K562 (cell line): Measurements from ENCODE around the gene PLXNB2. TPM values are rescaled to one million over a fixed set of nuclear protein-coding genes. Genes with fewer than 3 reads are reported as not detected.
A peak's percentile ranks its signal among the peaks of the same experiment; 100 is the strongest.

Experiments used
- CHD7 ChIP-seq: fragments of 200-600 bp; sonication (generic); IDR thresholded peaks from one replicate; pipeline ENCODE4 v1.6.1; 2012; ENCODE audit warnings: mild to moderate bottlenecking, low read depth, low read length, inconsistent platforms
- HINFP ChIP-seq: fragments of 450-650 bp; conservative IDR thresholded peaks from 2 replicates; pipeline ENCODE4 v1.6.1; 2016; ENCODE audit warnings: missing genetic modification characterization, low read depth, mild to moderate bottlenecking, control low read depth, missing compliant biosample characterization
- RERE ChIP-seq: sonication (generic); formaldehyde crosslinking; IDR thresholded peaks from 2 replicates; pipeline ENCODE4 v1.8.0; 2023; ENCODE audit warnings: missing genetic modification reagents, mild to moderate bottlenecking, borderline replicate concordance
- ZBTB26 ChIP-seq: fragments of 450-650 bp; formaldehyde crosslinking; IDR thresholded peaks from 2 replicates; pipeline ENCODE4 v1.4.0; 2022; ENCODE audit warnings: missing genetic modification characterization
- polyA plus RNA-seq, 8 experiments: library from polyadenylated mRNA; depleted of rRNA in 4 of 8; stranded (reverse) in 5 of 8; unstranded in 3 of 8; fragments of >200 nt; fragmentation: Nextera tagmentation in 2 of 8; fragmentation: Illumina TruSeq in 1 of 8; extraction: Ambion mirVana in 2 of 8; extraction: Trizol in 1 of 8; gene quantifications; 2 replicates each; pipeline versions ENCODE4 v1.2.1 to v1.2.3, GENCODE V29; 2011 to 2014; ENCODE audit warnings: inconsistent platforms in 1 of 8, missing spikeins in 1 of 8
- total RNA-seq, 7 experiments: library from RNA; depleted of rRNA in 6 of 7; stranded (reverse); fragments of >200 nt in 6 of 7; fragmentation: Illumina TruSeq in 2 of 7; extraction: Trizol in 2 of 7; gene quantifications; 2 replicates each; pipeline versions ENCODE4 v1.2.1 to v1.2.3, GENCODE V29; 2011 to 2021; ENCODE audit warnings: low replicate concordance in 1 of 7
- TF ChIP-seq, protein P1 (sequence below): sonication (generic); formaldehyde crosslinking; IDR thresholded peaks from 2 replicates; pipeline ENCODE4 v1.9.0; 2022; ENCODE audit warnings: mild to moderate bottlenecking, missing genetic modification reagents

The PLXNB2 gene
- total and polyA plus RNA-seq, 9 of the 15 experiments (the other 6 are each of a cell fraction or from before 2014, with no cell fraction given): 0.15 to 45.1 (median 13.6) TPM

GRCh38 chr22:50326956-50327710 is 19.7 kb upstream of the PLXNB2 start, which contains the start of gene DENND6B (continued):
- TF ChIP-seq CHD7: no peak
- TF ChIP-seq HINFP (tag): no peak
- no peak for TF ChIP-seq ZBTB26
- TF ChIP-seq RERE (CRISPR knock-in tag): 0 out of 2 replicates have a peak, but pooled peaks have one; percentile 80
- TF ChIP-seq, protein P1, sequence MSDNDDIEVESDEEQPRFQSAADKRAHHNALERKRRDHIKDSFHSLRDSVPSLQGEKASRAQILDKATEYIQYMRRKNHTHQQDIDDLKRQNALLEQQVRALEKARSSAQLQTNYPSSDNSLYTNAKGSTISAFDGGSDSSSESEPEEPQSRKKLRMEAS (CRISPR knock-in tag): peak; percentile 78; the same call in 1 of the 2 replicates
